Measurements from ENCODE around the gene CDYL2. TPM values are rescaled to one million over a fixed set of nuclear protein-coding genes. Genes with fewer than 3 reads are reported as not detected.
"Not testable (repeated sequence)": the region's sequence is repeated elsewhere in the genome, so short reads cannot be mapped to it uniquely, and the experiment has no call there.

The CDYL2 gene
- polyA plus RNA-seq, 4 donors, result 7.1 to 8.0 (median 7.3) TPM

DNA sequence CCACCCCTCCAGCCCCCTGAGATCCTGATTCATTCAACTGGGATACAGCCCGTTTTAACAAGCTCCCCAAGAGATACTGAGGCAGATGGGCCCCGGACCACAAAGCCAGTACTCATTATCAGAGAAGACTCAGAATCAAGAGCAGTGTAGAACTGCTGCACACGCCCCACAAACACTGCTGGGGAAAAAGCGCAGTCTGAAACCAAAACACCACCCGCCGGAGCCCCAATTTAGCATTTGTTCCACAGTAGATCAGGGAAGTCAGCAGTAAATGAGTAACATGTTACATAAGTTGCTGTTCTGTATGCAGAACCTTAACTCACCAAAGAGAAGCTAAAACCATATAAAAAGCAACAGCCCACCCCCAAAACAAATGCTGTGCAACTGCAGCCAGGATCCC lies 123.6 kb downstream of the CDYL2 start:
- no peak for DNase-seq (ENCODE audit: low read depth in 4 of 4, low spot score in 3 of 4)

DNA sequence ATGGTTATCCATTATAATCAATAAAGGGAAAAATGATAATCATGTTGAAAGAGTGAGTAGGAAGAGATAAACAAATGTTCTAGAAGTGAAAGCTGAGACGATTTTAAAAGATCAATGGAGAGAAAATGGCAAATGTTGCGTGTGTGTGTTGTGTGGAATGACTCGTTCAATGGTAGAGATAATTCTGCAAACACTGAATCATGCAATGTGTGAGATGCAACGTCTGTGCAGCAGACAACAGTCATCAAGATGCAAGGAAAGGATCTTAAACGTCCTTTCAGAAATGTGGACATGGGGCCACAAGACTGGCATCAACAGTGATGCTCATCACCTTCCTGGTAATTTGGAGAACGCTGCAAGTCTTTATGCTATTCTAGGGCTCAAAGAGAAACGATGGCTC lies 124.4 kb downstream of the CDYL2 start:
- no peak for DNase-seq (ENCODE audit: low read depth in 4 of 4, low spot score in 3 of 4)

DNA sequence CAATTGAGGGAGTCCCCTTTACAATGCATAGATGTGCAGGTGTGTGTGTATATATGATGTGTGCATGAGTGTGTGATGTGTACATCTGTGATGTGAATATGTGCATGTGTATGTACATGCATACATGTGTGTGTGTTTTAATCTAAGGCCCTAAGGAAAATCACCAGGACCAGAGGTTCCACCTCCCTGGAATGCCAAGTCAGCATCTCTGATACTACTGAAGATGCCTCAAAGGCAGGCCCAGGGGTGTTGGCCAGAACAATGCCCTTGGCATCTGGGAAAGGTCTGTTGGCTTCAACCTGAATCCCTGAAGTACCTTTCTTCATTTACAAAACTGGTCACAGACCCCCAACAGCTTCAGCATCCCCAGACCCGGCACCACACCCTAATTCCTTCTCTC lies 129.5 kb downstream of the CDYL2 start:
- DNase-seq (ENCODE audit: low read depth in 4 of 4, low spot score in 3 of 4), result no peak

DNA sequence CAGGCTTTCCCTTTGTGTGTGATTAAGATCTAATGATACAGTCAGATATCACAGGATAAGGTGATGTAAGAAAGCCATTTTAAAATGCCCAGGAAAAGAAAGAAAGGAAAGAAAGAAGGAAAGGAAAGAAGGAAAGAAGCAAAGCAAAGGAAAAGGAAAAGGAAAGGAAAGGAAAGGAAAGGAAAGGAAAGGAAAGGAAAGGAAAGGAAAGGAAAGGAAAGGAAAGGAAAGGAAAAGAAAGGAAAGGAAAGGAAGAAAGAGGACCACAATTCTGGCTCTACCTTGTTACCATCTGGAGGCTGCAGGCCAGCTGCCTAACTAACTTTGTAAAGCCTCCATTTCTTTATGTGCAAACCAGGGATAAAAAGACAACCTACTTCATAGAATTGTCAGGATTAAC lies 132.0 kb downstream of the CDYL2 start:
- no peak for DNase-seq (ENCODE audit: low read depth in 4 of 4, low spot score in 3 of 4)

- DNase-seq (ENCODE audit: low read depth in 4 of 4, low spot score in 3 of 4), result no peak
Observed at GRCh38 chr16:80671281-80671849, 133.0 kb downstream of the CDYL2 start.

- DNase-seq (ENCODE audit: low read depth in 4 of 4, low spot score in 3 of 4), result no peak
Observed at GRCh38 chr16:80670170-80670865, 134.1 kb downstream of the CDYL2 start.

- DNase-seq (ENCODE audit: low read depth in 4 of 4, low spot score in 3 of 4), result no peak
Observed at GRCh38 chr16:80669673-80670072, 134.7 kb downstream of the CDYL2 start.

GRCh38 chr16:80667925-80668324 lies 136.5 kb downstream of the CDYL2 start:
- DNase-seq (ENCODE audit: low read depth in 4 of 4, low spot score in 3 of 4), result no peak

DNA sequence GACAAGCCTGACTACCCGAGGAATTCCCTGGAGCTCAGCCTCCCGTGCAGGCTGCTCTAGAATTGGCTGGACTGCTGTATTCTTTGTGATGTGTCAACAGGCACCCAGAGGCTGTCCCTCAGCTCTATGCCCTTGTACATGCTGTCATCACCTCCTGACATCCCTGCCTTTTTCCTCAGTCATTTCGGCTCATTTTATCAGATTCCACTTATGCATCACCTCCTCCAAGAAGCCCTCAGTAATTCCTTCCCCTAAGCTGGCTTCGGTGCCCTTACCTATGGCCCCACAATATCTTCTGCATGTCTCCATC lies 137.2 kb downstream of the CDYL2 start:
- no peak for DNase-seq (ENCODE audit: low read depth in 4 of 4, low spot score in 3 of 4)

GRCh38 chr16:80666378-80667250 lies 137.8 kb downstream of the CDYL2 start:
- no peak for DNase-seq (ENCODE audit: low read depth in 4 of 4, low spot score in 3 of 4)

- no peak for DNase-seq (ENCODE audit: low read depth in 4 of 4, low spot score in 3 of 4)
Observed at GRCh38 chr16:80665356-80665755, 139.0 kb downstream of the CDYL2 start.

DNA sequence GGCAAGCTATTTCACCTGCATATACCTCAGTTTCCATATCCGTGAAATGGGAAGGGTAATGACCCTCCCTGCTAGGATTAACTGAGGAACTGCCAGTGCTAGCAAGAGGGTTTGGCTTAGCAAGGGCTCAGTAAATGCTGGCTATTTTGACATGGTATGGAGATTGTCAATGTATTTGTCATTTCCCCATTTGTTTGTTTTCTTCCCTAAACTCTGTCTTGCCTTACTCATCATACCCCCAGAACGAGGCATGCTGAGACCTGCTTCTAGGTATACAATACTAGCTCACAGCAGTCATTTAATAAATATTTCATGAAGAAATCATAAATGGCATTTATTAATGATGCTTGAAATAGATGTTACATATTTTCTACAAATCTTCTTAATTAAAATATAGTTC lies 139.6 kb downstream of the CDYL2 start:
- no peak for DNase-seq (ENCODE audit: low read depth in 4 of 4, low spot score in 3 of 4)

DNA sequence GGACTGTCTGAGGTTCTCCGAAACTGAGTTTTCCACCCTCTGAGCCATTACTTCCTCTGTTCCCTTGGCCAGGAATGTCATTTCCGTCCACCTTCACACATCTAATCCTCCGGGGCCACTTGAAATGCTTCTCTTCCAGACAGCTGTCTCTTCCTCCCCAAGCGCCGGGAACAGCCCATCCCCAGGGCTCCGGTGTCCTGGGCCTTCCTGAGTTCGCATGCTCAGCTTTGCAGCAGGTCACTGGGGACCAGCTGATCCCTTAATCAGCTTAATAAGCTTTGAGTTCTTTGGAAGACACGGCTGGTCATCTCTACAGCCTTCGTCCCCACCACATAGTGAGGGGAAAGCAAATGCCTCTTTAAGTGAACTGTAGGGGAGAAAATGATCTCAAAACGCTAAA lies 140.2 kb downstream of the CDYL2 start:
- DNase-seq (ENCODE audit: low read depth in 4 of 4, low spot score in 3 of 4), result no peak

GRCh38 chr16:80663078-80663477 lies 141.3 kb downstream of the CDYL2 start:
- no peak for DNase-seq (ENCODE audit: low read depth in 4 of 4, low spot score in 3 of 4)

DNA sequence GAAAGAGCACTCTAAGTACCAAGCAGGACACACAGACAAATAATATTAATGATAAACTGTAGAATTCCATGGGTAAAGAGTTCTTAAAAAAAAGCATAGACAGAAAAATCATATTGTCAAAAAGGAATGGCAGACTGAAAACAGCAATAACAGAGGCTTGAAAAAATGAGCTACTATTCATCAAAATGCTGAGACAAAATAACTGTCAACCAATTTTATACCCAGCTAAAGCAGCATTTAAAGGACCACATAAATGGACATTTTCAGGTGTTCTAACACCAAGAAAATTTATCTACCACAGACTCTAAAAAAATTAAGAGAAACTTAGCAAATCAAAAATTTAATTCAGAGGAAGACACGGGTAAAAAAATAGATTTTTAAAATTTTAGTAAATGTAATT lies 144.5 kb downstream of the CDYL2 start:
- DNase-seq (ENCODE audit: low read depth in 4 of 4, low spot score in 3 of 4), result no peak

DNA sequence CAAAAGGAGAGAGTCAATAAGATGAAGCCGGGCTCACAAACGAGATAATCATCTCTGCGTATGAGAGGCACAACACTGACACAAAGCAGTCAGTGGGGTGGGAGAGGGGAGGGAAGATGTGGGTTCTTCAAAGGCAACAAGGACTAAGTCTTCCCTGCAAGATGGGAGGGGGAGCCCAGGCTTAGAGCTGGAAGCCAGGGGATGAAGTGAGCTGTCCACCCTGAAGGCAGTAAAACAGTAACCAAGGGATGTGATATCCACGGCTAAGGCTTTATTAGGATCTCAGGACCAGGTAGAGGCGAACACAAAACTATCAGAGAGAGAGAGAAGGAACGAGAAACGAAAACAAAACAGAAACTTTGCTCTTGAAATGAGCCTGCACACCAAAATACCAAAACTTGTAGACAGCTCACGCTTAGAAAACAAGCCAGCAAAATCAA lies 147.7 kb downstream of the CDYL2 start:
- DNase-seq (ENCODE audit: low read depth in 4 of 4, low spot score in 3 of 4), result no peak

- no peak for DNase-seq (ENCODE audit: low read depth in 4 of 4, low spot score in 3 of 4)
Observed at GRCh38 chr16:80656161-80656560, 148.2 kb downstream of the CDYL2 start.

GRCh38 chr16:80655751-80656150 lies 148.6 kb downstream of the CDYL2 start:
- no peak for DNase-seq (ENCODE audit: low read depth in 4 of 4, low spot score in 3 of 4)

- no peak for DNase-seq (ENCODE audit: low read depth in 4 of 4, low spot score in 3 of 4)
Observed at GRCh38 chr16:80654094-80654862, 150.1 kb downstream of the CDYL2 start.

DNA sequence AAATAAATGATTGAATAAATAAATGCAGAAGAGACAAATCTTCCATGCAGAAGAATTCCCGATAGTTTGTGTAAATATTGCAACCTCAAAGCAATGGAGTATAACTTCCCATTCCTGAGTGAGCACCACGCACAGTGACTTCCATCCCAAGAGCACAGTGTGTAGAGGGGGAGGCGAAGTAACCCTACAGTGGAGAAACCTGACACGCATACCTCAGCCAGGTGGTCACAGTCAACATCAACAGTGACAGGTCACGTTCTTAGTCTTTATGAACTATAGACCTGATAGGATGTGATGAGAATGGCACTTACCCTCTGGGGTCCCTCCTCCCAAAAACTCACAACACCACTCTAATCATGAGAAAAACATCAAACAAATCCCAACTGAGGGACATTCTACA lies 152.0 kb downstream of the CDYL2 start:
- DNase-seq (ENCODE audit: low read depth in 4 of 4, low spot score in 3 of 4), result peak; percentile 15 to 40 (median 26)

- DNase-seq (ENCODE audit: low read depth in 4 of 4, low spot score in 3 of 4), result not testable (repeated sequence)
Observed at GRCh38 chr16:80650281-80650680, 154.1 kb downstream of the CDYL2 start.

All from right renal pelvis (tissue), 4 donors.